Spleen (tissue), 11 donors: ENCODE results near the gene ARL15. TPM values are rescaled to one million over a fixed set of nuclear protein-coding genes. Genes with fewer than 3 reads are reported as not detected.

Source experiments
- DNase-seq: peaks from one replicate; pipeline ENCODE4 v3.0.0-alpha.2; 2020
- H3K27ac ChIP-seq, 8 donors: fragments of 200-600 bp; sonication (generic) in 7 of 8; 1 replicate in 4 of 8; 2 replicates in 4 of 8; pipeline versions ENCODE4 v1.5.0 to v1.8.0; 2016 to 2021; ENCODE audit warnings: inconsistent platforms in 4 of 8, mild to moderate bottlenecking in 4 of 8, moderate library complexity in 1 of 8
- H3K27me3 ChIP-seq, 7 donors: fragments of 200-600 bp; sonication (generic) in 6 of 7; replicated peaks in 1 of 7; 1 replicate in 4 of 7; 2 replicates in 3 of 7; pipeline versions ENCODE4 v1.5.0 to v1.8.0; 2016 to 2021; ENCODE audit warnings: inconsistent platforms in 3 of 7, mild to moderate bottlenecking in 1 of 7
- H3K36me3 ChIP-seq, 6 donors: fragments of 200-600 bp; sonication (generic) in 5 of 6; 1 replicate in 4 of 6; 2 replicates in 2 of 6; pipeline versions ENCODE4 v1.5.0 to v1.8.0; 2016 to 2021; ENCODE audit warnings: inconsistent platforms in 2 of 6
- H3K4me1 ChIP-seq, 6 donors: fragments of 200-600 bp; sonication (generic) in 5 of 6; 1 replicate in 3 of 6; 2 replicates in 3 of 6; pipeline versions ENCODE4 v1.5.0 to v1.8.0; 2016 to 2021; ENCODE audit warnings: inconsistent platforms in 3 of 6
- H3K4me3 ChIP-seq, 8 donors: fragments of 200-600 bp; sonication (generic) in 7 of 8; 1 replicate in 4 of 8; 2 replicates in 4 of 8; pipeline versions ENCODE4 v1.5.0 to v1.8.0; 2016 to 2021; ENCODE audit warnings: inconsistent platforms in 4 of 8, mild to moderate bottlenecking in 4 of 8, moderate library complexity in 2 of 8
- H3K9me3 ChIP-seq, 8 donors: fragments of 200-600 bp; sonication (generic) in 7 of 8; 1 replicate in 4 of 8; 2 replicates in 4 of 8; pipeline versions ENCODE4 v1.5.0 to v1.8.0; 2016 to 2021; ENCODE audit warnings: inconsistent platforms in 4 of 8
- CTCF ChIP-seq, 11 experiments: fragments of 200-600 bp in 7 of 11; fragments of 450-650 bp in 4 of 11; sonication (generic) in 4 of 11; IDR thresholded peaks in 8 of 11; conservative IDR thresholded peaks in 3 of 11; 1 replicate in 7 of 11; 2 replicates in 4 of 11; pipeline versions ENCODE4 v1.4.0 to v1.8.0; 2016 to 2021; ENCODE audit warnings: antibody characterized with exemption in 11 of 11, inconsistent platforms in 4 of 11, mild to moderate bottlenecking in 1 of 11
- POLR2A ChIP-seq, 3 donors: fragments of 450-650 bp; IDR thresholded peaks; one replicate each; pipeline ENCODE4 v1.5.1; 2017; ENCODE audit warnings: antibody characterized with exemption in 3 of 3, mild to moderate bottlenecking in 1 of 3
- POLR2AphosphoS5 ChIP-seq, 3 donors: sonication (generic); formaldehyde crosslinking; IDR thresholded peaks; one replicate each; pipeline ENCODE4 v1.5.1; 2017; ENCODE audit warnings: antibody characterized with exemption in 3 of 3
- WGBS, 5 donors: extraction: QIAGEN DNeasy Blood & Tissue Kit in 3 of 5; methylation state at CpG; one replicate each; pipeline versions ENCODE4 v1.1.5 to v1.1.7; 2013 to 2018; 5-methylcytosine and 5-hydroxymethylcytosine counted together
- intact Hi-C: fragments of 100-400 bp; cut with DNase I; formaldehyde crosslinking; loops from one replicate; pipeline ENCODE4 v1.15.0; 2023; ENCODE audit warnings: low total_unique reads
- polyA plus RNA-seq, 3 donors: library from polyadenylated mRNA; stranded (reverse); fragments of 200-250 nt; gene quantifications; one replicate each; pipeline ENCODE4 v1.2.1, GENCODE V29; 2013
- total RNA-seq, 7 donors: library from RNA; depleted of rRNA in 3 of 7; stranded (reverse); fragments of >200 nt in 3 of 7; fragmentation: NEBNext Ultra II Directional in 4 of 7; extraction: Animal tissue kit (Norgen Biotek cat#: 25700) in 4 of 7; gene quantifications; one replicate each; pipeline versions ENCODE4 v1.1.0 to v1.2.1, GENCODE V29; 2016 to 2021
- donor health status: healthy with polysubstance abuse.
- donor health status: DM: no; HTN: no; CAD: no; lungs with moderate emphysema.
- donor health status: DM: no; HTN: no; CAD: no.
- donor health status: Bipolar disorder and iron deficiency.
- donor health status: healthy.
- donor health status: DM: no; HTN: no; CAD: no.
- donor health status: DM: yes; HTN: yes; CAD: no.

The ARL15 gene
- total and polyA plus RNA-seq, 10 donors = 6.3 to 70.2 (median 37.1) TPM

GRCh38 chr5:53907827-53908226 lies 402.5 kb downstream of the ARL15 start:
- H3K36me3 ChIP-seq = no peaks in the 10 kb centered on the region
- H3K9me3 ChIP-seq = no peaks in the 10 kb centered on the region
- H3K27me3 ChIP-seq = no peaks in the 10 kb centered on the region
- WGBS, 5 donors = 92 to 97% (median 96%) methylated on average over 3 of the region's 3 CpGs
- DNase-seq = no peak
- intact Hi-C loops = no loop called here
- H3K4me1 ChIP-seq = no peaks in the 10 kb centered on the region
- TF ChIP-seq POLR2AphosphoS5 (IDR thresholded peaks at IDR 0.05) = no peak
- no peak overlapping the region for H3K27ac ChIP-seq
- H3K4me3 ChIP-seq = no peak overlapping the region

- TF ChIP-seq POLR2AphosphoS5 (IDR thresholded peaks at IDR 0.05) (no peak), POLR2A (IDR thresholded peaks at IDR 0.05) (no peak), CTCF (IDR thresholded peaks at IDR 0.05 in 8 of 11, conservative IDR thresholded peaks at IDR 0.05 in 3 of 11) (no peak)
- no peaks in the 10 kb centered on the region for H3K4me1 ChIP-seq
- WGBS, 5 donors = 91 to 100% (median 97%) methylated on average over 1 of the region's 1 CpG
- no peak for DNase-seq
- H3K27me3 ChIP-seq = no peaks in the 10 kb centered on the region
- no peak overlapping the region for H3K4me3 ChIP-seq
- no peak overlapping the region for H3K27ac ChIP-seq
- H3K36me3 ChIP-seq = no peaks in the 10 kb centered on the region
- intact Hi-C loops = no loop called here
- H3K9me3 ChIP-seq = no peaks in the 10 kb centered on the region
These were observed 403.6 kb downstream of the ARL15 start for GRCh38 chr5:53906736-53907135.

GRCh38 chr5:53902296-53902907 lies 408.0 kb downstream of the ARL15 start:
- intact Hi-C loops = no loop called here
- H3K27me3 ChIP-seq = no peaks in the 10 kb centered on the region
- H3K9me3 ChIP-seq = no peaks in the 10 kb centered on the region
- no peaks in the 10 kb centered on the region for H3K4me1 ChIP-seq
- DNase-seq = no peak
- 95 to 99% (median 97%) methylated on average over 6 of the region's 6 CpGs for WGBS, 5 donors
- H3K4me3 ChIP-seq = no peak overlapping the region
- TF ChIP-seq POLR2A (IDR thresholded peaks at IDR 0.05) (no peak), POLR2AphosphoS5 (IDR thresholded peaks at IDR 0.05) (no peak), CTCF (IDR thresholded peaks at IDR 0.05 in 8 of 11, conservative IDR thresholded peaks at IDR 0.05 in 3 of 11) (no peak)
- H3K27ac ChIP-seq = no peak overlapping the region
- H3K36me3 ChIP-seq = no peaks in the 10 kb centered on the region

GRCh38 chr5:53900677-53901076 lies 409.7 kb downstream of the ARL15 start:
- Histone ChIP-seq H3K27me3 (no peaks in the 10 kb centered on the region), H3K9me3 (no peaks in the 10 kb centered on the region), H3K4me3 (no peak overlapping the region), H3K36me3 (no peaks in the 10 kb centered on the region), H3K27ac (no peak overlapping the region), H3K4me1 (no peaks in the 10 kb centered on the region)
- TF ChIP-seq POLR2AphosphoS5 (IDR thresholded peaks at IDR 0.05) (no peak), CTCF (IDR thresholded peaks at IDR 0.05 in 8 of 11, conservative IDR thresholded peaks at IDR 0.05 in 3 of 11) (no peak)
- intact Hi-C loops = no loop called here
- WGBS, 5 donors = 86 to 91% (median 87%) methylated on average over 2 of the region's 2 CpGs
- no peak for DNase-seq
